ENCODE measurements around the gene FHIT. TPM values are rescaled to one million over a fixed set of nuclear protein-coding genes. Genes with fewer than 3 reads are reported as not detected.
"Not testable (repeated sequence)": the region's sequence is repeated elsewhere in the genome, so short reads cannot be mapped to it uniquely, and the experiment has no call there.

FHIT gene
- polyA plus RNA-seq, 1 experiment = 0.11 TPM

DNA sequence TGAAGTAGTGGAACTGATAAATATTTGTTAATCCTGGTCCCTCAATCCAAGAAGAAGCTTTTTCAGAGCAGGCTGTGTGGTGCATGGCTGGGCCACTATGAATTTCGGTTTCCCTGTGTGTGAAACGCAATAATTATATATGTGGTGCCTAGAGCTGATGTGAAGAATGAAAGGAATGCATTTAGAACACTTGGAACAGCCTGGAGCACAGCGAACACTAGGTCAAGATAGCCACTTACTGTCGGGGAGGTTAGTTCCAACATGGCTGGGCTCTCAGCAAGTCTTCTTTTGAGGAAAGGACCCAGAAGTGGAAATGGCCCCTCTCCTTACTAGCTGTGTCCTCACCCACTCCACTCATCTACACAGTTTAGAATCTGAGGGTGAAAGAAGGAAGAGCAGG, 245.7 kb downstream of the FHIT start:
- Histone ChIP-seq H3K36me3 (ENCODE audit: control insufficient read depth, insufficient read depth, low read length) (no peaks in the 10 kb centered on the region), H3K27me3 (ENCODE audit: control insufficient read depth, insufficient read depth, low read length) (no peaks in the 10 kb centered on the region), H3K4me3 (ENCODE audit: low read depth, low read length) (no peak overlapping the region)
- POLR2A ChIA-PET = no interaction called here
- CTCF ChIA-PET = no interaction called here
- no peak for DNase-seq (ENCODE audit: low read depth)
- TF ChIP-seq, protein P1, sequence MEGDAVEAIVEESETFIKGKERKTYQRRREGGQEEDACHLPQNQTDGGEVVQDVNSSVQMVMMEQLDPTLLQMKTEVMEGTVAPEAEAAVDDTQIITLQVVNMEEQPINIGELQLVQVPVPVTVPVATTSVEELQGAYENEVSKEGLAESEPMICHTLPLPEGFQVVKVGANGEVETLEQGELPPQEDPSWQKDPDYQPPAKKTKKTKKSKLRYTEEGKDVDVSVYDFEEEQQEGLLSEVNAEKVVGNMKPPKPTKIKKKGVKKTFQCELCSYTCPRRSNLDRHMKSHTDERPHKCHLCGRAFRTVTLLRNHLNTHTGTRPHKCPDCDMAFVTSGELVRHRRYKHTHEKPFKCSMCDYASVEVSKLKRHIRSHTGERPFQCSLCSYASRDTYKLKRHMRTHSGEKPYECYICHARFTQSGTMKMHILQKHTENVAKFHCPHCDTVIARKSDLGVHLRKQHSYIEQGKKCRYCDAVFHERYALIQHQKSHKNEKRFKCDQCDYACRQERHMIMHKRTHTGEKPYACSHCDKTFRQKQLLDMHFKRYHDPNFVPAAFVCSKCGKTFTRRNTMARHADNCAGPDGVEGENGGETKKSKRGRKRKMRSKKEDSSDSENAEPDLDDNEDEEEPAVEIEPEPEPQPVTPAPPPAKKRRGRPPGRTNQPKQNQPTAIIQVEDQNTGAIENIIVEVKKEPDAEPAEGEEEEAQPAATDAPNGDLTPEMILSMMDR (IDR thresholded peaks at IDR 0.05; ENCODE audit: insufficient read depth, low read depth, low read length) = no peak

- no peak for DNase-seq (ENCODE audit: low read depth)
- Histone ChIP-seq H3K27me3 (ENCODE audit: control insufficient read depth, insufficient read depth, low read length) (no peaks in the 10 kb centered on the region), H3K4me3 (ENCODE audit: low read depth, low read length) (no peak overlapping the region), H3K36me3 (ENCODE audit: control insufficient read depth, insufficient read depth, low read length) (no peaks in the 10 kb centered on the region)
- ChIA-PET CTCF (no interaction called here), POLR2A (no interaction called here)
- TF ChIP-seq, protein P1 (IDR thresholded peaks at IDR 0.05; ENCODE audit: insufficient read depth, low read depth, low read length) = no peak
Observed at GRCh38 chr3:60998858-60999257, 252.4 kb downstream of the FHIT start.

- Histone ChIP-seq H3K36me3 (ENCODE audit: control insufficient read depth, insufficient read depth, low read length) (no peaks in the 10 kb centered on the region), H3K27me3 (ENCODE audit: control insufficient read depth, insufficient read depth, low read length) (no peaks in the 10 kb centered on the region), H3K4me3 (ENCODE audit: low read depth, low read length) (no peak overlapping the region)
- POLR2A ChIA-PET = no interaction called here
- CTCF ChIA-PET = no interaction called here
- TF ChIP-seq, protein P1 (IDR thresholded peaks at IDR 0.05; ENCODE audit: insufficient read depth, low read depth, low read length) = no peak
- no peak for DNase-seq (ENCODE audit: low read depth)
Observed at GRCh38 chr3:60992395-60992794, 258.9 kb downstream of the FHIT start.

- TF ChIP-seq, protein P1 (IDR thresholded peaks at IDR 0.05; ENCODE audit: insufficient read depth, low read depth, low read length) = no peak
- Histone ChIP-seq H3K36me3 (ENCODE audit: control insufficient read depth, insufficient read depth, low read length) (no peaks in the 10 kb centered on the region), H3K27me3 (ENCODE audit: control insufficient read depth, insufficient read depth, low read length) (no peaks in the 10 kb centered on the region), H3K4me3 (ENCODE audit: low read depth, low read length) (no peak overlapping the region)
- ChIA-PET CTCF (interaction anchor here (0.6 kb wide), 1 partner anchor 51 kb away, joined by 4 read pairs; no protein-coding TSS in a partner anchor), POLR2A (no interaction called here)
- DNase-seq (ENCODE audit: low read depth) = no peak
Observed at GRCh38 chr3:60990442-60990730, 260.9 kb downstream of the FHIT start.

GRCh38 chr3:60989626-60990441, 261.4 kb downstream of the FHIT start:
- ChIA-PET POLR2A (no interaction called here), CTCF (interaction anchor here (0.6 kb wide), 1 partner anchor 52 kb away, joined by 4 read pairs; no protein-coding TSS in a partner anchor)
- Histone ChIP-seq H3K36me3 (ENCODE audit: control insufficient read depth, insufficient read depth, low read length) (no peaks in the 10 kb centered on the region), H3K4me3 (ENCODE audit: low read depth, low read length) (no peak overlapping the region), H3K27me3 (ENCODE audit: control insufficient read depth, insufficient read depth, low read length) (no peaks in the 10 kb centered on the region)
- TF ChIP-seq, protein P1 (IDR thresholded peaks at IDR 0.05; ENCODE audit: insufficient read depth, low read depth, low read length) = no peak
- DNase-seq (ENCODE audit: low read depth) = no peak

DNA sequence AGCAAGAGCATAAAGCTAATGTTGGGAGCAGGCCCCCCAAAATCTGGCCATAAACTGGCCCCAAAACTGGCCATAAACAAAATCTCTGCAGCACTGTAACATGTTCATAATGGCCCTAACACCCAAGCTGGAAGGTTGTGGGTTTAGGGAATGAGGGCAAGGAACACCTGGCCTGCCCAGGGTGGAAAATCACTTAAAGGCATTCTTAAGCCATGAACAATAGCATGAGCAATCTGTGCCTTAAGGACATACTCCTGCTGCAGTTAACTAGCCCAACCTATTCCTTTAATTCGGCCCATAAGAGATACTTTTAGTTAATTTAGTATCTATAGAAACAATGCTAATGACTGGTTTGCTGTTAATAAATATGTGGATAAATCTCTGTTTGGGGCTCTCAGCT, 264.1 kb downstream of the FHIT start:
- H3K4me3 ChIP-seq (ENCODE audit: low read depth, low read length); POLR2A ChIA-PET; H3K36me3 ChIP-seq (ENCODE audit: control insufficient read depth, insufficient read depth, low read length); H3K27me3 ChIP-seq (ENCODE audit: control insufficient read depth, insufficient read depth, low read length); CTCF ChIA-PET; DNase-seq (ENCODE audit: low read depth): not testable (repeated sequence)

All from BJ (cell line).